Neural cell (in vitro differentiated cells): ENCODE data around the gene SHROOM2. TPM values are rescaled to one million over a fixed set of nuclear protein-coding genes. Genes with fewer than 3 reads are reported as not detected.

Experiments used
- H2AFZ ChIP-seq: fragments of 200-600, 300-800 bp; sonication (generic), shearing (Covaris generic); 2 replicates; pipeline ENCODE4 v1.6.0; 2014; ENCODE audit warnings: low read depth, mild to moderate bottlenecking, antibody characterized with exemption, low read length, moderate library complexity
- H3F3A ChIP-seq: fragments of 200-600 bp; shearing (Covaris generic); 2 replicates; pipeline ENCODE4 v1.6.1; 2016; ENCODE audit warnings: mild to moderate bottlenecking, moderate library complexity, mixed read lengths, antibody characterized with exemption, low read length; ENCODE audit not compliant: insufficient read depth, poor library complexity, severe bottlenecking
- H3K27ac ChIP-seq: fragments of 200-600, 300-800 bp; sonication (generic), shearing (Covaris generic); 2 replicates; pipeline ENCODE4 v1.5.1; 2014; ENCODE audit warnings: mild to moderate bottlenecking, low read length, moderate library complexity
- H3K27me3 ChIP-seq: fragments of 300-800, 200-600 bp; sonication (generic), shearing (Covaris generic); 2 replicates; pipeline ENCODE4 v1.6.0; 2014; ENCODE audit warnings: mild to moderate bottlenecking, low read depth, low read length, moderate library complexity; ENCODE audit not compliant: insufficient read depth
- H3K36me3 ChIP-seq: fragments of 300-800, 200-600 bp; sonication (generic), shearing (Covaris generic); 2 replicates; pipeline ENCODE4 v1.5.1; 2014; ENCODE audit warnings: mild to moderate bottlenecking, antibody characterized with exemption, low read length, moderate library complexity; ENCODE audit not compliant: insufficient read depth
- H3K4me2 ChIP-seq: fragments of 300-800, 200-600 bp; sonication (generic), shearing (Covaris generic); 2 replicates; pipeline ENCODE4 v1.6.0; 2014; ENCODE audit warnings: mild to moderate bottlenecking, low read length
- H3K4me3 ChIP-seq: fragments of 300-800, 200-600 bp; sonication (generic), shearing (Covaris generic); 2 replicates; pipeline ENCODE4 v1.5.1; 2014; ENCODE audit warnings: mild to moderate bottlenecking, low read length, moderate library complexity
- H3K79me2 ChIP-seq: fragments of 200-600 bp; shearing (Covaris generic); replicated peaks from 2 replicates; pipeline ENCODE4 v1.6.0; 2014; ENCODE audit warnings: mild to moderate bottlenecking, low read length, moderate library complexity; ENCODE audit not compliant: insufficient read depth
- H3K9ac ChIP-seq: fragments of 300-800, 200-600 bp; sonication (generic), shearing (Covaris generic); 2 replicates; pipeline ENCODE4 v1.6.1; 2016; ENCODE audit warnings: mild to moderate bottlenecking, low read length, mixed read lengths
- H3K9me2 ChIP-seq: fragments of 200-600 bp; shearing (Covaris generic); 2 replicates; pipeline ENCODE4 v1.6.1; 2016; ENCODE audit warnings: mild to moderate bottlenecking, low read length, mixed read lengths; ENCODE audit not compliant: insufficient read depth
- H3K9me3 ChIP-seq: fragments of 200-600, 300-800 bp; sonication (generic), shearing (Covaris generic); 2 replicates; pipeline ENCODE4 v1.6.1; 2016; ENCODE audit warnings: mild to moderate bottlenecking, mixed run types, low read length, moderate library complexity, mixed read lengths
- H4K20me1 ChIP-seq: fragments of 200-600 bp; shearing (Covaris generic); 2 replicates; pipeline ENCODE4 v1.6.1; 2016; ENCODE audit warnings: mild to moderate bottlenecking, mixed run types; ENCODE audit not compliant: insufficient read depth
- CTCF ChIP-seq: fragments of 450-650 bp; IDR thresholded peaks from 2 replicates; pipeline ENCODE4 v1.5.1; 2014; ENCODE audit warnings: antibody characterized with exemption, mild to moderate bottlenecking, moderate library complexity; ENCODE audit not compliant: poor library complexity, severe bottlenecking
- EP300 ChIP-seq: fragments of 450-650 bp; conservative IDR thresholded peaks from 2 replicates; pipeline ENCODE4 v1.6.1; 2014; ENCODE audit warnings: antibody characterized with exemption, mild to moderate bottlenecking, moderate library complexity; ENCODE audit not compliant: poor library complexity, severe bottlenecking
- EZH2 ChIP-seq: fragments of 200-600, 300-800 bp; shearing (Covaris generic), sonication (generic); IDR thresholded peaks from 2 replicates; pipeline ENCODE4 v1.6.1; 2014; ENCODE audit warnings: antibody characterized with exemption, low read length, borderline replicate concordance, mild to moderate bottlenecking; ENCODE audit not compliant: insufficient read depth, poor library complexity, severe bottlenecking
- MXI1 ChIP-seq: fragments of 450-650 bp; conservative IDR thresholded peaks from 2 replicates; pipeline ENCODE4 v1.6.1; 2014; ENCODE audit warnings: antibody characterized with exemption, mild to moderate bottlenecking; ENCODE audit not compliant: poor library complexity, severe bottlenecking
- POLR2AphosphoS5 ChIP-seq: IDR thresholded peaks from 2 replicates; pipeline ENCODE4 v1.6.1; 2012
- RAD21 ChIP-seq: fragments of 450-650 bp; conservative IDR thresholded peaks from 2 replicates; pipeline ENCODE4 v1.6.1; 2014; ENCODE audit warnings: antibody characterized with exemption, mild to moderate bottlenecking, moderate library complexity
- REST ChIP-seq: IDR thresholded peaks from 2 replicates; pipeline ENCODE4 v1.6.1; 2012; ENCODE audit warnings: borderline replicate concordance
- SMC3 ChIP-seq: fragments of 450-650 bp; conservative IDR thresholded peaks from 2 replicates; pipeline ENCODE4 v1.6.1; 2014; ENCODE audit warnings: antibody characterized with exemption, mild to moderate bottlenecking, moderate library complexity; ENCODE audit not compliant: poor library complexity
- TAF1 ChIP-seq: IDR thresholded peaks from 2 replicates; pipeline ENCODE4 v1.6.1; 2012; ENCODE audit warnings: low read depth
- polyA plus RNA-seq: library from polyadenylated mRNA; depleted of rRNA; stranded (reverse); fragments of >200 nt; gene quantifications from 2 replicates; pipeline ENCODE4 v1.2.3, GENCODE V29; 2014

Gene SHROOM2
- polyA plus RNA-seq, 1 donor from 2014 or later = 9.2 TPM

GRCh38 chrX:9861711-9862110, 75.5 kb downstream of the SHROOM2 start:
- H3K36me3 ChIP-seq = no peaks in the 10 kb centered on the region
- no peaks in the 10 kb centered on the region for H3K9me3 ChIP-seq
- H3K27ac ChIP-seq = no peak overlapping the region
- H3F3A ChIP-seq = no peaks in the 10 kb centered on the region
- no peak overlapping the region for H3K4me3 ChIP-seq
- H3K27me3 ChIP-seq = no peaks in the 10 kb centered on the region
- H3K4me2 ChIP-seq = no peak overlapping the region
- no peaks in the 10 kb centered on the region for H3K9me2 ChIP-seq
- H2AFZ ChIP-seq = no peak overlapping the region
- no peaks in the 10 kb centered on the region for H3K79me2 ChIP-seq
- no peak for TF ChIP-seq MXI1
- TF ChIP-seq POLR2AphosphoS5 = no peak
- no peak for TF ChIP-seq TAF1
- no peak for TF ChIP-seq RAD21
- TF ChIP-seq SMC3 = no peak
- TF ChIP-seq CTCF = no peak
- TF ChIP-seq REST = no peak
- TF ChIP-seq EZH2 = no peak
- TF ChIP-seq EP300 = no peak
- no peak overlapping the region for H3K9ac ChIP-seq
- no peaks in the 10 kb centered on the region for H4K20me1 ChIP-seq

- H3K36me3 ChIP-seq = no peaks in the 10 kb centered on the region
- no peaks in the 10 kb centered on the region for H3K9me2 ChIP-seq
- H4K20me1 ChIP-seq = no peaks in the 10 kb centered on the region
- no peak overlapping the region for H3K4me2 ChIP-seq
- no peaks in the 10 kb centered on the region for H3K9me3 ChIP-seq
- H3K4me3 ChIP-seq = no peak overlapping the region
- TF ChIP-seq EZH2 (no peak), TAF1 (no peak), RAD21 (no peak), POLR2AphosphoS5 (no peak), REST (no peak), EP300 (no peak), CTCF (no peak), MXI1 (no peak), SMC3 (no peak)
- no peak overlapping the region for H3K27ac ChIP-seq
- no peaks in the 10 kb centered on the region for H3K79me2 ChIP-seq
- no peaks in the 10 kb centered on the region for H3F3A ChIP-seq
- H3K9ac ChIP-seq = no peak overlapping the region
- no peak overlapping the region for H2AFZ ChIP-seq
- H3K27me3 ChIP-seq = no peaks in the 10 kb centered on the region
Observed at GRCh38 chrX:9862525-9862924, 76.3 kb downstream of the SHROOM2 start.
